Stimulated activated CD4-positive, alpha-beta T cell treated with anti-CD3 and anti-CD28 coated beads, Interleukin-15, amount 100 ng/mL, for 1 hour (primary cell): ENCODE results near the gene VSTM5.
A peak's percentile ranks its signal among the peaks of the same experiment; 100 is the strongest.
"Not testable (repeated sequence)": the region's sequence is repeated elsewhere in the genome, so short reads cannot be mapped to it uniquely, and the experiment has no call there.

Source experiments
- DNase-seq, 2 donors: peaks; one replicate each; pipeline ENCODE4 v3.0.0-alpha.2; 2020; ENCODE audit warnings: low read depth in 1 of 2, low spot score in 1 of 2

Gene VSTM5

GRCh38 chr11:93796441-93797231 is 53.8 kb downstream of the VSTM5 start:
- no peak for DNase-seq

- no peak for DNase-seq
Measured at GRCh38 chr11:93791493-93791892, 58.9 kb downstream of the VSTM5 start.

- DNase-seq = no peak
Measured at GRCh38 chr11:93784935-93785360, 65.5 kb downstream of the VSTM5 start.

- peak; percentile 71 to 80 for DNase-seq
Measured at GRCh38 chr11:93784145-93784934, 66.1 kb downstream of the VSTM5 start, which contains the start of gene MED17. TSS of gene MED17 (plus strand) at chr11:93784282. CDS start at chr11:93784514, 232 bp downstream.

GRCh38 chr11:93783765-93784144 is 66.7 kb downstream of the VSTM5 start:
- DNase-seq = no peak

GRCh38 chr11:93783362-93783761 is 67.1 kb downstream of the VSTM5 start:
- DNase-seq = no peak

- DNase-seq = no peak
Measured at GRCh38 chr11:93775289-93775688, 75.1 kb downstream of the VSTM5 start.

- not testable (repeated sequence) for DNase-seq
Measured at GRCh38 chr11:93774560-93774959, 75.9 kb downstream of the VSTM5 start.

GRCh38 chr11:93773601-93774200 is 76.7 kb downstream of the VSTM5 start:
- DNase-seq = no peak

- no peak for DNase-seq
Measured at GRCh38 chr11:93773045-93773477, 77.4 kb downstream of the VSTM5 start.

GRCh38 chr11:93772123-93772522 is 78.3 kb downstream of the VSTM5 start:
- no peak for DNase-seq

GRCh38 chr11:93770160-93770559 is 80.3 kb downstream of the VSTM5 start:
- DNase-seq = no peak
